ENCODE results near the gene DGCR2.

DGCR2 gene

GRCh38 chr22:19113429-19113828 is 8.8 kb downstream of the DGCR2 start:
- peaks cover 49% of the 10 kb centered on the region for H3K4me1 Mint-ChIP-seq (ENCODE audit: low read depth)
- no peak overlapping the region for H3K4me3 Mint-ChIP-seq
- no peaks in the 10 kb centered on the region for H3K27me3 Mint-ChIP-seq (ENCODE audit: low read depth)
- peaks cover 2% of the 10 kb centered on the region for H3K36me3 Mint-ChIP-seq (ENCODE audit: low read depth)
- no peak overlapping the region for H3K27ac Mint-ChIP-seq
- H3K9me3 Mint-ChIP-seq = no peaks in the 10 kb centered on the region

- no peak overlapping the region for H3K4me3 Mint-ChIP-seq
- H3K27ac Mint-ChIP-seq = no peak overlapping the region
- H3K36me3 Mint-ChIP-seq (ENCODE audit: low read depth) = peaks cover 3% of the 10 kb centered on the region
- H3K4me1 Mint-ChIP-seq (ENCODE audit: low read depth) = peaks cover 51% of the 10 kb centered on the region
- no peaks in the 10 kb centered on the region for H3K9me3 Mint-ChIP-seq
- no peaks in the 10 kb centered on the region for H3K27me3 Mint-ChIP-seq (ENCODE audit: low read depth)
Measured at GRCh38 chr22:19111584-19111983, 10.6 kb downstream of the DGCR2 start.

- Mint-ChIP-seq H3K27ac (no peak overlapping the region), H3K27me3 (ENCODE audit: low read depth) (no peaks in the 10 kb centered on the region), H3K36me3 (ENCODE audit: low read depth) (peaks cover 3% of the 10 kb centered on the region), H3K4me3 (no peak overlapping the region), H3K9me3 (no peaks in the 10 kb centered on the region), H3K4me1 (ENCODE audit: low read depth) (peaks cover 49% of the 10 kb centered on the region)
Measured at GRCh38 chr22:19111140-19111539, 11.1 kb downstream of the DGCR2 start.

GRCh38 chr22:19110646-19111045 is 11.6 kb downstream of the DGCR2 start:
- Mint-ChIP-seq H3K4me1 (ENCODE audit: low read depth) (peaks cover 47% of the 10 kb centered on the region), H3K9me3 (no peaks in the 10 kb centered on the region), H3K27ac (no peak overlapping the region), H3K27me3 (ENCODE audit: low read depth) (no peaks in the 10 kb centered on the region), H3K4me3 (no peak overlapping the region), H3K36me3 (ENCODE audit: low read depth) (peaks cover 3% of the 10 kb centered on the region)

- Mint-ChIP-seq H3K27ac (peak overlapping the region; percentile 85), H3K27me3 (ENCODE audit: low read depth) (no peaks in the 10 kb centered on the region), H3K36me3 (ENCODE audit: low read depth) (peaks cover 3% of the 10 kb centered on the region), H3K4me3 (peak overlapping the region; percentile 64), H3K9me3 (no peaks in the 10 kb centered on the region), H3K4me1 (ENCODE audit: low read depth) (peaks cover 44% of the 10 kb centered on the region)
Measured at GRCh38 chr22:19110064-19110458, 12.2 kb downstream of the DGCR2 start.

GRCh38 chr22:19109198-19110063 is 12.8 kb downstream of the DGCR2 start:
- no peaks in the 10 kb centered on the region for H3K27me3 Mint-ChIP-seq (ENCODE audit: low read depth)
- H3K9me3 Mint-ChIP-seq = no peaks in the 10 kb centered on the region
- H3K4me3 Mint-ChIP-seq = peak overlapping the region; percentile 64
- peaks cover 41% of the 10 kb centered on the region for H3K4me1 Mint-ChIP-seq (ENCODE audit: low read depth)
- H3K27ac Mint-ChIP-seq = peak overlapping the region; percentile 85
- H3K36me3 Mint-ChIP-seq (ENCODE audit: low read depth) = peaks cover 3% of the 10 kb centered on the region

- H3K36me3 Mint-ChIP-seq (ENCODE audit: low read depth) = peaks cover 3% of the 10 kb centered on the region
- H3K4me3 Mint-ChIP-seq = no peak overlapping the region
- H3K4me1 Mint-ChIP-seq (ENCODE audit: low read depth) = peaks cover 41% of the 10 kb centered on the region
- H3K27ac Mint-ChIP-seq = peak overlapping the region; percentile 85
- no peaks in the 10 kb centered on the region for H3K27me3 Mint-ChIP-seq (ENCODE audit: low read depth)
- H3K9me3 Mint-ChIP-seq = no peaks in the 10 kb centered on the region
Measured at GRCh38 chr22:19108807-19109197, 13.4 kb downstream of the DGCR2 start.

GRCh38 chr22:19107730-19108074 is 14.5 kb downstream of the DGCR2 start:
- H3K9me3 Mint-ChIP-seq = no peaks in the 10 kb centered on the region
- peaks cover 3% of the 10 kb centered on the region for H3K36me3 Mint-ChIP-seq (ENCODE audit: low read depth)
- no peaks in the 10 kb centered on the region for H3K27me3 Mint-ChIP-seq (ENCODE audit: low read depth)
- H3K4me1 Mint-ChIP-seq (ENCODE audit: low read depth) = peaks cover 41% of the 10 kb centered on the region
- peak overlapping the region; percentile 52 for H3K27ac Mint-ChIP-seq
- H3K4me3 Mint-ChIP-seq = no peak overlapping the region

GRCh38 chr22:19106886-19107729 is 15.1 kb downstream of the DGCR2 start:
- H3K36me3 Mint-ChIP-seq (ENCODE audit: low read depth) = peaks cover 4% of the 10 kb centered on the region
- H3K4me1 Mint-ChIP-seq (ENCODE audit: low read depth) = peaks cover 41% of the 10 kb centered on the region
- H3K9me3 Mint-ChIP-seq = no peaks in the 10 kb centered on the region
- no peak overlapping the region for H3K27ac Mint-ChIP-seq
- H3K27me3 Mint-ChIP-seq (ENCODE audit: low read depth) = no peaks in the 10 kb centered on the region
- H3K4me3 Mint-ChIP-seq = no peak overlapping the region

- peak overlapping the region; percentile 70 for H3K27ac Mint-ChIP-seq
- peak overlapping the region; percentile 48 for H3K4me3 Mint-ChIP-seq
- H3K36me3 Mint-ChIP-seq (ENCODE audit: low read depth) = peaks cover 5% of the 10 kb centered on the region
- H3K9me3 Mint-ChIP-seq = no peaks in the 10 kb centered on the region
- peaks cover 39% of the 10 kb centered on the region for H3K4me1 Mint-ChIP-seq (ENCODE audit: low read depth)
- H3K27me3 Mint-ChIP-seq (ENCODE audit: low read depth) = no peaks in the 10 kb centered on the region
Measured at GRCh38 chr22:19105867-19106802, 16.1 kb downstream of the DGCR2 start.

- Mint-ChIP-seq H3K9me3 (no peaks in the 10 kb centered on the region), H3K4me1 (ENCODE audit: low read depth) (peaks cover 34% of the 10 kb centered on the region), H3K27me3 (ENCODE audit: low read depth) (no peaks in the 10 kb centered on the region), H3K4me3 (no peak overlapping the region), H3K36me3 (ENCODE audit: low read depth) (peaks cover 5% of the 10 kb centered on the region), H3K27ac (no peak overlapping the region)
Measured at GRCh38 chr22:19105456-19105855, 16.8 kb downstream of the DGCR2 start.

GRCh38 chr22:19103880-19104821 is 18.1 kb downstream of the DGCR2 start:
- no peaks in the 10 kb centered on the region for H3K27me3 Mint-ChIP-seq (ENCODE audit: low read depth)
- H3K9me3 Mint-ChIP-seq = no peaks in the 10 kb centered on the region
- H3K27ac Mint-ChIP-seq = no peak overlapping the region
- no peak overlapping the region for H3K4me3 Mint-ChIP-seq
- H3K36me3 Mint-ChIP-seq (ENCODE audit: low read depth) = peaks cover 5% of the 10 kb centered on the region
- peaks cover 22% of the 10 kb centered on the region for H3K4me1 Mint-ChIP-seq (ENCODE audit: low read depth)

- Mint-ChIP-seq H3K27ac (no peak overlapping the region), H3K4me3 (no peak overlapping the region), H3K36me3 (ENCODE audit: low read depth) (peaks cover 7% of the 10 kb centered on the region), H3K4me1 (ENCODE audit: low read depth) (peaks cover 6% of the 10 kb centered on the region), H3K27me3 (ENCODE audit: low read depth) (no peaks in the 10 kb centered on the region), H3K9me3 (no peaks in the 10 kb centered on the region)
Measured at GRCh38 chr22:19098157-19098556, 24.1 kb downstream of the DGCR2 start.
